Ectodermal cell (in vitro differentiated cells): ENCODE measurements around the gene IZUMO2.

Source experiments
- H3K27ac ChIP-seq: 2 replicates; pipeline ENCODE4 v1.7.0; 2013; ENCODE audit warnings: mild to moderate bottlenecking, low read depth, low read length; ENCODE audit not compliant: insufficient read depth, poor library complexity, severe bottlenecking
- H3K27me3 ChIP-seq: 2 replicates; pipeline ENCODE4 v1.7.0; 2013; ENCODE audit warnings: mild to moderate bottlenecking, low read length; ENCODE audit not compliant: insufficient read depth, control insufficient read depth, poor library complexity, severe bottlenecking
- H3K36me3 ChIP-seq: one replicate; pipeline ENCODE4 v1.7.0; 2013; ENCODE audit warnings: low read length; ENCODE audit not compliant: control insufficient read depth, insufficient read depth
- H3K4me1 ChIP-seq: one replicate; pipeline ENCODE4 v1.7.0; 2013; ENCODE audit warnings: low read length; ENCODE audit not compliant: control insufficient read depth, insufficient read depth
- H3K4me3 ChIP-seq: 2 replicates; pipeline ENCODE4 v1.7.0; 2013; ENCODE audit warnings: low read depth, low read length, control low read depth; ENCODE audit not compliant: insufficient read depth
- H3K9me3 ChIP-seq: 2 replicates; pipeline ENCODE4 v1.7.0; 2013; ENCODE audit warnings: mild to moderate bottlenecking, low read length, moderate library complexity; ENCODE audit not compliant: control insufficient read depth
- WGBS, 2 experiments: methylation state at CpG; one replicate each; pipeline ENCODE4 v1.1.7; 2013; ENCODE audit warnings: missing lambda C conversion rate in 2 of 2; 5-methylcytosine and 5-hydroxymethylcytosine counted together

IZUMO2 gene

GRCh38 chr19:50187937-50188336 lies 24.9 kb upstream of the IZUMO2 start:
- Histone ChIP-seq H3K4me3 (no peak overlapping the region), H3K27me3 (no peaks in the 10 kb centered on the region), H3K4me1 (no peaks in the 10 kb centered on the region), H3K36me3 (no peaks in the 10 kb centered on the region), H3K9me3 (peaks cover 2% of the 10 kb centered on the region), H3K27ac (no peak overlapping the region)
- 84 to 85% methylated on average over 13 of the region's 13 CpGs for WGBS, 2 experiments

GRCh38 chr19:50184196-50184595 lies 21.1 kb upstream of the IZUMO2 start:
- 79 to 92% methylated on average over 1 of the region's 1 CpG for WGBS, 2 experiments
- Histone ChIP-seq H3K9me3 (peaks cover 2% of the 10 kb centered on the region), H3K36me3 (no peaks in the 10 kb centered on the region), H3K4me1 (no peaks in the 10 kb centered on the region), H3K27ac (no peak overlapping the region), H3K4me3 (no peak overlapping the region), H3K27me3 (no peaks in the 10 kb centered on the region)

- Histone ChIP-seq H3K27ac (no peak overlapping the region), H3K4me3 (no peak overlapping the region), H3K27me3 (no peaks in the 10 kb centered on the region), H3K36me3 (no peaks in the 10 kb centered on the region), H3K4me1 (no peaks in the 10 kb centered on the region), H3K9me3 (peaks cover 4% of the 10 kb centered on the region)
- WGBS, 2 experiments, result 72 to 80% methylated on average over 5 of the region's 5 CpGs
These were observed 18.0 kb upstream of the IZUMO2 start for GRCh38 chr19:50181121-50181520.

GRCh38 chr19:50178859-50179537 lies 15.9 kb upstream of the IZUMO2 start:
- 55 to 56% methylated on average over 9 of the region's 9 CpGs for WGBS, 2 experiments

GRCh38 chr19:50178320-50178719 lies 15.2 kb upstream of the IZUMO2 start:
- WGBS, 2 experiments, result 53 to 91% methylated on average over 1 of the region's 1 CpG
- Histone ChIP-seq H3K36me3 (no peaks in the 10 kb centered on the region), H3K27me3 (no peaks in the 10 kb centered on the region), H3K4me3 (no peak overlapping the region), H3K4me1 (no peaks in the 10 kb centered on the region), H3K9me3 (peaks cover 5% of the 10 kb centered on the region), H3K27ac (no peak overlapping the region)

More at GRCh38 chr19:50178859-50179537, 15.9 kb upstream of the IZUMO2 start:
- no peak overlapping the region for H3K27ac ChIP-seq
- no peaks in the 10 kb centered on the region for H3K27me3 ChIP-seq
- H3K4me3 ChIP-seq, result no peak overlapping the region
- no peaks in the 10 kb centered on the region for H3K4me1 ChIP-seq
- no peaks in the 10 kb centered on the region for H3K36me3 ChIP-seq
- peaks cover 7% of the 10 kb centered on the region for H3K9me3 ChIP-seq

- no peaks in the 10 kb centered on the region for H3K4me1 ChIP-seq
- 72 to 73% methylated on average over 6 to 9 of the region's 9 CpGs for WGBS, 2 experiments
- H3K36me3 ChIP-seq, result no peaks in the 10 kb centered on the region
- H3K4me3 ChIP-seq, result no peak overlapping the region
- peaks cover 5% of the 10 kb centered on the region for H3K9me3 ChIP-seq
- no peak overlapping the region for H3K27ac ChIP-seq
- H3K27me3 ChIP-seq, result no peaks in the 10 kb centered on the region
These were observed 13.7 kb upstream of the IZUMO2 start for GRCh38 chr19:50176775-50177174.

- Histone ChIP-seq H3K27ac (no peak overlapping the region), H3K27me3 (no peaks in the 10 kb centered on the region), H3K4me3 (no peak overlapping the region), H3K36me3 (no peaks in the 10 kb centered on the region), H3K4me1 (no peaks in the 10 kb centered on the region), H3K9me3 (peaks cover 5% of the 10 kb centered on the region)
- WGBS, 2 experiments, result 73% methylated on average over 10 of the region's 10 CpGs
These were observed 12.8 kb upstream of the IZUMO2 start for GRCh38 chr19:50175924-50176323.

- H3K4me1 ChIP-seq, result no peaks in the 10 kb centered on the region
- no peaks in the 10 kb centered on the region for H3K36me3 ChIP-seq
- WGBS, 2 experiments, result 68 to 72% methylated on average over 5 of the region's 5 CpGs
- no peaks in the 10 kb centered on the region for H3K27me3 ChIP-seq
- peaks cover 5% of the 10 kb centered on the region for H3K9me3 ChIP-seq
- no peak overlapping the region for H3K27ac ChIP-seq
- no peak overlapping the region for H3K4me3 ChIP-seq
These were observed 11.2 kb upstream of the IZUMO2 start for GRCh38 chr19:50174100-50174793.

GRCh38 chr19:50173127-50173526 lies 10.0 kb upstream of the IZUMO2 start:
- 80 to 87% methylated on average over 8 of the region's 8 CpGs for WGBS, 2 experiments
- peaks cover 3% of the 10 kb centered on the region for H3K9me3 ChIP-seq
- no peaks in the 10 kb centered on the region for H3K36me3 ChIP-seq
- H3K4me1 ChIP-seq, result no peaks in the 10 kb centered on the region
- no peak overlapping the region for H3K4me3 ChIP-seq
- no peaks in the 10 kb centered on the region for H3K27me3 ChIP-seq
- H3K27ac ChIP-seq, result no peak overlapping the region

- no peaks in the 10 kb centered on the region for H3K4me1 ChIP-seq
- H3K36me3 ChIP-seq, result no peaks in the 10 kb centered on the region
- no peak overlapping the region for H3K27ac ChIP-seq
- H3K9me3 ChIP-seq, result peaks cover 3% of the 10 kb centered on the region
- no peak overlapping the region for H3K4me3 ChIP-seq
- no peaks in the 10 kb centered on the region for H3K27me3 ChIP-seq
These were observed 9.6 kb upstream of the IZUMO2 start for GRCh38 chr19:50172726-50173125.
